ENCODE results near the gene DNAH9.

DNA sequence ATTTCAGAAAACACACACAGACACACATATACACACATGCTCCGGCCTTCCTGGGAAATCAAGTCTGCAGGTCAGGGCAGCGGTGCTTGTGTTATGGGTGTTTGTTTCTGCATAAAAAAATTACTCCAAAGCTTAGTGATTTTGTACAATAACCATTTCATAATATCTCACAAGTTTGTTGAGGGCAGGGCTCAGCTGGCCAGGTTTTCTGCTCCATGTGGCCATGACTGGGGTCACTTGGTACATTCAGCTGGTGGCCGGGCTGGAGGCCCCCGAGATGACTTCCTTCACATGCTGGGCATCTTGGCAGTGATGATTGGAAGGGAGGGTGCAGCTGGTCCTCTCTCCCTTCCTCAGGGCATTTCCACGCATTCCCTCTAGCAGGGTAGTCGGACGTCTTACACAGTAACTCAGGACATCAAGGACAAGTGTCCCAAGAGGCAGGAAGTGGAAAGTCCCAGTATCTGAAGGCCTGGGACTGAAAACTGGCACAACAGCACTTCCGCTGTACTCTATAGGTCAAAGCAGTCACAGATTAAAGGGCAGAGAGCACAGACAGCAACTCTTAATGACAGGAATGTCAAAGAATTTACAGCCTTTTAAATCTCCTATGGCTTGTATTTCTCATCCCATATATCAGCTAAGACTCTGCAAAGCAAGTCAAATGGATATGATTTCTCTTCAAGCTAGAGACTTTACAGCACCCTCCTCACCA is 271.6 kb downstream of the DNAH9 start:
- TF ChIP-seq CTCF (IDR thresholded peaks at IDR 0.05): no peak
- TF ChIP-seq POLR2A (IDR thresholded peaks at IDR 0.05): no peak

Data from body of pancreas (tissue), 4 donors.